CD4-positive, alpha-beta T cell treated with Interleukin-10 for 1 hour (primary cell): Measurements from ENCODE around the gene TDRD6.
"Not testable (repeated sequence)": the region's sequence is repeated elsewhere in the genome, so short reads cannot be mapped to it uniquely, and the experiment has no call there.

ENCODE experiments used
- DNase-seq: peaks from one replicate; pipeline ENCODE4 v3.0.0-alpha.2; 2020

Gene TDRD6

GRCh38 chr6:46687619-46688097, at the start of gene TDRD6:
TSS of gene TDRD6 (plus strand) at chr6:46687885. CDS start at chr6:46688129, 244 bp downstream.
- DNase-seq, result no peak

GRCh38 chr6:46637933-46638332, 49.8 kb upstream of the TDRD6 start:
- no peak for DNase-seq

- DNase-seq, result no peak
These were observed 49.0 kb upstream of the TDRD6 start for GRCh38 chr6:46638650-46639049.

- DNase-seq, result no peak
These were observed 44.5 kb upstream of the TDRD6 start for GRCh38 chr6:46642928-46643751.

- DNase-seq, result no peak
These were observed 42.4 kb upstream of the TDRD6 start for GRCh38 chr6:46645265-46645664.

- DNase-seq, result not testable (repeated sequence)
These were observed 39.6 kb upstream of the TDRD6 start for GRCh38 chr6:46648108-46648507.

- DNase-seq, result no peak
These were observed 38.7 kb upstream of the TDRD6 start for GRCh38 chr6:46648869-46649492.

- no peak for DNase-seq
These were observed 36.7 kb upstream of the TDRD6 start for GRCh38 chr6:46651006-46651405.

- no peak for DNase-seq
These were observed 35.9 kb upstream of the TDRD6 start for GRCh38 chr6:46651816-46652215.

- DNase-seq, result no peak
These were observed 35.5 kb upstream of the TDRD6 start for GRCh38 chr6:46652232-46652602.

GRCh38 chr6:46652603-46653438, 34.9 kb upstream of the TDRD6 start, which contains the start of the genes CYP39A1 and SLC25A27:
TSS of gene CYP39A1 (minus strand) at chr6:46652818. CDS start at chr6:46652582, 236 bp downstream.
TSS of gene SLC25A27 (plus strand) at chr6:46652975. CDS start at chr6:46653193, 218 bp downstream.
- peak; percentile 75 for DNase-seq

- no peak for DNase-seq
These were observed 34.1 kb upstream of the TDRD6 start for GRCh38 chr6:46653439-46654195.

GRCh38 chr6:46655803-46656202, 31.9 kb upstream of the TDRD6 start:
- DNase-seq, result no peak

- no peak for DNase-seq
These were observed 30.0 kb upstream of the TDRD6 start for GRCh38 chr6:46657642-46658041.

GRCh38 chr6:46661483-46661882, 26.2 kb upstream of the TDRD6 start:
- DNase-seq, result no peak

GRCh38 chr6:46667377-46667776, 20.3 kb upstream of the TDRD6 start:
- no peak for DNase-seq

- no peak for DNase-seq
These were observed 13.3 kb upstream of the TDRD6 start for GRCh38 chr6:46674410-46674809.

- DNase-seq, result no peak
These were observed 10.9 kb upstream of the TDRD6 start for GRCh38 chr6:46676604-46677313.

GRCh38 chr6:46677314-46677654, 10.4 kb upstream of the TDRD6 start:
- no peak for DNase-seq

- no peak for DNase-seq
These were observed 2.9 kb upstream of the TDRD6 start for GRCh38 chr6:46684771-46685170.

- no peak for DNase-seq
These were observed 656 bp downstream of the TDRD6 start for GRCh38 chr6:46688117-46688965.
